Thoracic aorta (tissue), 2 donors: ENCODE data around the gene HGD. TPM values are rescaled to one million over a fixed set of nuclear protein-coding genes. Genes with fewer than 3 reads are reported as not detected.
"Not testable (repeated sequence)": the region's sequence is repeated elsewhere in the genome, so short reads cannot be mapped to it uniquely, and the experiment has no call there.

Experiments used
- ATAC-seq: fragments of 150-250 bp; one replicate; pipeline ENCODE4 v1.8.0; 2017; ENCODE audit warnings: low read depth; ENCODE audit not compliant: insufficient number of reproducible peaks, low FRiP score
- DNase-seq: peaks from one replicate; pipeline ENCODE4 v3.0.0-alpha.2; 2020; ENCODE audit warnings: low spot score
- H3K27ac ChIP-seq, 2 donors: fragments of 200-600 bp; sonication (generic); 1 replicate in 1 of 2; 2 replicates in 1 of 2; pipeline ENCODE4 v1.5.1; 2016; ENCODE audit warnings: mild to moderate bottlenecking in 2 of 2, moderate library complexity in 2 of 2
- H3K27me3 ChIP-seq: fragments of 200-600 bp; sonication (generic); replicated peaks from 2 replicates; pipeline ENCODE4 v1.6.0; 2016; ENCODE audit warnings: mild to moderate bottlenecking; ENCODE audit not compliant: insufficient read depth
- H3K36me3 ChIP-seq: fragments of 200-600 bp; sonication (generic); one replicate; pipeline ENCODE4 v1.5.1; 2016
- H3K4me1 ChIP-seq, 2 donors: fragments of 200-600 bp; sonication (generic); 1 replicate in 1 of 2; 2 replicates in 1 of 2; pipeline versions ENCODE4 v1.5.1 to v1.6.0; 2016; ENCODE audit warnings: low read depth in 2 of 2, mild to moderate bottlenecking in 1 of 2; ENCODE audit not compliant: control insufficient read depth in 1 of 2
- H3K4me3 ChIP-seq: fragments of 200-600 bp; sonication (generic); 2 replicates; pipeline ENCODE4 v1.5.1; 2016; ENCODE audit warnings: mild to moderate bottlenecking
- H3K9me3 ChIP-seq: fragments of 200-600 bp; sonication (generic); 2 replicates; pipeline ENCODE4 v1.5.1; 2016
- CTCF ChIP-seq: fragments of 200-600 bp; sonication (generic); IDR thresholded peaks from one replicate; pipeline ENCODE4 v1.5.1; 2019; ENCODE audit warnings: antibody characterized with exemption
- total RNA-seq, 2 donors: library from RNA; depleted of rRNA; stranded (reverse); fragments of >200 nt; gene quantifications; one replicate each; pipeline versions ENCODE4 v1.1.0 to v1.2.3, GENCODE V29; 2016

The HGD gene
- total RNA-seq, 2 donors from 2014 or later = 0.14 TPM; not detected in 1

- no peak for TF ChIP-seq CTCF
- no peak overlapping the region for H3K27ac ChIP-seq
- H3K4me1 ChIP-seq = no peaks in the 10 kb centered on the region
- no peak for DNase-seq
- H3K4me3 ChIP-seq = no peak overlapping the region
- no peaks in the 10 kb centered on the region for H3K36me3 ChIP-seq
- no peak for ATAC-seq
- no peaks in the 10 kb centered on the region for H3K27me3 ChIP-seq
- peaks cover 3% of the 10 kb centered on the region for H3K9me3 ChIP-seq
Observed at GRCh38 chr3:120622870-120623726, 58.9 kb downstream of the HGD start.

- no peaks in the 10 kb centered on the region for H3K27me3 ChIP-seq
- no peaks in the 10 kb centered on the region for H3K36me3 ChIP-seq
- H3K4me3 ChIP-seq = no peak overlapping the region
- no peak for DNase-seq
- no peak for TF ChIP-seq CTCF
- peaks cover 3% of the 10 kb centered on the region for H3K9me3 ChIP-seq
- no peaks in the 10 kb centered on the region for H3K4me1 ChIP-seq
- H3K27ac ChIP-seq = no peak overlapping the region
- ATAC-seq = no peak
Observed at GRCh38 chr3:120622457-120622856, 59.6 kb downstream of the HGD start.

- H3K4me1 ChIP-seq, H3K27me3 ChIP-seq, H3K36me3 ChIP-seq, ATAC-seq, H3K4me3 ChIP-seq, H3K27ac ChIP-seq, DNase-seq, H3K9me3 ChIP-seq: not testable (repeated sequence)
Observed at GRCh38 chr3:120616745-120617144, 65.3 kb downstream of the HGD start.

- H3K27ac ChIP-seq = no peak overlapping the region
- TF ChIP-seq CTCF = no peak
- ATAC-seq = no peak
- no peaks in the 10 kb centered on the region for H3K27me3 ChIP-seq
- no peak for DNase-seq
- no peak overlapping the region for H3K4me3 ChIP-seq
- no peaks in the 10 kb centered on the region for H3K9me3 ChIP-seq
- no peaks in the 10 kb centered on the region for H3K4me1 ChIP-seq
- no peaks in the 10 kb centered on the region for H3K36me3 ChIP-seq
Observed at GRCh38 chr3:120615847-120616609, 66.0 kb downstream of the HGD start.

- ATAC-seq = no peak
Observed at GRCh38 chr3:120614765-120615164, 67.3 kb downstream of the HGD start.

More at GRCh38 chr3:120614765-120615164, 67.3 kb downstream of the HGD start:
- no peaks in the 10 kb centered on the region for H3K9me3 ChIP-seq
- H3K4me1 ChIP-seq = no peaks in the 10 kb centered on the region
- no peak overlapping the region for H3K4me3 ChIP-seq
- H3K27me3 ChIP-seq = no peaks in the 10 kb centered on the region
- H3K36me3 ChIP-seq = no peaks in the 10 kb centered on the region
- DNase-seq = no peak
- no peak overlapping the region for H3K27ac ChIP-seq
- TF ChIP-seq CTCF = no peak
